ENCODE data around the gene ITPKB.

GRCh38 chr1:226659641-226660040, 79.4 kb downstream of the ITPKB start:
- no peak for TF ChIP-seq CTCF (IDR thresholded peaks at IDR 0.05)
- no peak for TF ChIP-seq POLR2A (IDR thresholded peaks at IDR 0.05)

All from heart left ventricle (tissue), 13 donors.